HS-5 (cell line): ENCODE results near the gene MZT2A.
A peak's percentile ranks its signal among the peaks of the same experiment; 100 is the strongest.
"Not testable (repeated sequence)": the region's sequence is repeated elsewhere in the genome, so short reads cannot be mapped to it uniquely, and the experiment has no call there.

ENCODE experiments used
- DNase-seq: peaks from one replicate; pipeline ENCODE4 v3.0.0-alpha.2; 2012; ENCODE audit warnings: low read depth

Gene MZT2A, protein sequence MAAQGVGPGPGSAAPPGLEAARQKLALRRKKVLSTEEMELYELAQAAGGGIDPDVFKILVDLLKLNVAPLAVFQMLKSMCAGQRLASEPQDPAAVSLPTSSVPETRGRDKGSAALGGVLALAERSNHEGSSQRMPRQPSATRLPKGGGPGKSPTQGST

DNA sequence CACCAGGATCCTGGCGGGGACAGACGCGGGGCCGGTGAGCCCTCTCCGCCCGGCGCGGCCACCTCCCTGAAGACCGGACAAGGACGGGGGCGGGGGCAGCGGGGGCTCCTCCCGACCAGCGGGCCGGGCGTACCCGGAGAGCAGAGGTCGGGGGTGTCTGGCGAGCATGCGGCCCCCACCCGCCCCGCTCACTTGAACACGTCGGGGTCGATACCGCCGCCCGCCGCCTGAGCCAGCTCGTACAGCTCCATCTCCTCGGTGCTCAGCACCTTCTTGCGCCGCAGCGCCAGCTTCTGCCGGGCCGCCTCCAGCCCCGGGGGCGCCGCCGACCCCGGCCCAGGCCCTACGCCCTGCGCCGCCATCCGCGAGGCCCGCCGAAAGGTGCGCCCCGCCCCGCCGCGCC, at the start of gene MZT2A:
Gene MZT2A (minus strand): TSS at position 383 of the 403 bp plus-strand sequence. CDS start 21 bp downstream, at position 362.
- DNase-seq: not testable (repeated sequence)

DNA sequence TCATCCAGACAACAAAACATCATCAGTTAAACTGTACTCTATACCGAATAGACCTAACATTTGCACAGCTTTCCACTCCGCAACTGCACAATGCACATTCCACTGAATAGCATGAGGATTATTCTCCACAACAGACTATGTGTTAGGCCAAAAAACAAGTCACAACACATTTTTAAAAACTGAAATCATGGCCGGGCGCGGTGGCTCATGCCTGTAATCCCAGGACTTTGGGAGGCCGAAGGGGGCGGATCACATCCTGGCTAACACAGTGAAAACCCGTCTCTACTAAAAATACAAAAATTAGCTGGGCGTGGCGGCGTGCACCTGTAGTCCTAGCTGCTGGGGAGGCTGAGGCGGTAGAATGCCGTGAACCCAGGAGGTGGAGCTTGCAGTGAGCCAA, 46.7 kb upstream of the MZT2A start:
- not testable (repeated sequence) for DNase-seq

DNA sequence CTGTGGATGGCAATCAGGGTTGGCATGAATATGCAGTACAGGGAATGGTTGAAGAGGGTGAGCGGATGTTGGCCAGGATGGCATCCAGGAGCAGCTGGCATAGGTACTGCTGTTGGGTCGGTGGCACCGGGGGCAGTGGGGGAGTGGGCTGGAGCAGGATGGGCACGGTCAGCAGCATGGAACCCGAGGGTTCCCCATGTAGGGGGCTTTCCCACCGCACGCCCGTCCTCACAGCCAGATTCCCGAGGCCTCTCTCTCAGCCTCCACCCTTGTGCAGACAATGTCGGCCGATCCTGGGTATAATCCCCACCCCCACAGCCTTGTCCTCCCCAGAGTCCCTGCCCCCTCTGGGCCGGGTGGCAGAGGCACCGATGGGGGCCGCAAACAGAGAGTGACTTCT, 44.6 kb upstream of the MZT2A start:
- not testable (repeated sequence) for DNase-seq

DNA sequence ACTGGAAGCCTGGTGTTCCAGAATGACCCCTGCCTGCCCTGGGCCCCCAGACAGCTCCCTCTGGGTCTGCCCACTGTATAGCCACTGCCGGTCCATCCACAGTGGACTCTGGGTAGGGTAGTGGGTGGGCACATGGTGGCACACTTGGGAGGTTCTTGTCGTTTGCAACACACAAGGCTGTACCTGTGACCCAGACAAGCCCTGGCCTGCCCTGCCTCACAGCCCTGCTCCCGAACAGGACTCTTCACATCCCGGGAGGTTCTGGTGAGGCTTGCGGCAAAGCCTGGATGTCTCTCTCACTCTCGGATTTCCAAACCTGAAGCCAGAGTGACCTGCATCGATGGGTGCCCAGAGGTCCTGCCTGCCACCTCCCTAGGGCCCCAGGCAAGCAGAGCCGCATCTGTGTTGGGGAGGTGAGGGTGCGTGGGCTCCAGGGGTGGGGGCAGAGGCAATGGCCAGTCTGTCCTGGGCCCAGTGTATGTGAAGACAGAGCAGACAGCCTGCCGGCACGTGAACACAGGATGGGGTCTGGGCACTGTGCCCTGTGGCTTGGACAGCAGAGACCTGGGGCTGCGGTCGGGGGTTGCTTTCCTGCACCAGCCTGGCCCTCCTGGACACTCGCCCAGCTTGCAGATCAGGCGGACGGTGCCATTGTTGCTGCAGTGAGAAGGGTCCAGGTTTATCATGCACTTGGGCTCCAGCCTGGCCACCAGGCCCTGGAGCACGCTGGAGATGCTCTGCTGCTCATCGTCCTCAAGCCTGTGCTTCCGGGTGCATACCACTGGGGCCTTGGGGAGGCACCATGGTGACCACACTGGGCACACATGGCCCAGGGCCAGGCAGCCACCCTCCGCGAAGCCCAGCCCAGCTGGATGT, 44.0 kb upstream of the MZT2A start:
- not testable (repeated sequence) for DNase-seq

DNA sequence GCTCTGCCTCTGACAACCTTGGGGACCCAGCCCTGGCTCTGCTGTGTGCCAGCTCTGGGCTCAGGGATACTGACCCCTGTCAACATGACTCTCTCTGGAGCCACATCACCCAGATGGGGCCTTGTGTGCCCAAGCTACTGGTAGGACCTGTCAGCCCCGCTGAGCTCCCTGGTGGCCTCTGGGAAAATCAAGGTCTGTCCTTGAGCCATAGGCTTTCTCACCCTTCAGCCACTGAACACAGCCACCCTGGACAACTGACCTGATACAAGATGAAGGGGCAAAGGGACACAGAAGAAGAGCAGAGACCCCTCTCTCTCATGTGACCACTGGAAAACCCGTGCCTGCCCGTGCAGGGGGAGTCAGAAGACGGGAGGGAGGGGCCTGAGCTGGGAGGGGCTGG, 43.3 kb upstream of the MZT2A start:
- DNase-seq: no peak

DNA sequence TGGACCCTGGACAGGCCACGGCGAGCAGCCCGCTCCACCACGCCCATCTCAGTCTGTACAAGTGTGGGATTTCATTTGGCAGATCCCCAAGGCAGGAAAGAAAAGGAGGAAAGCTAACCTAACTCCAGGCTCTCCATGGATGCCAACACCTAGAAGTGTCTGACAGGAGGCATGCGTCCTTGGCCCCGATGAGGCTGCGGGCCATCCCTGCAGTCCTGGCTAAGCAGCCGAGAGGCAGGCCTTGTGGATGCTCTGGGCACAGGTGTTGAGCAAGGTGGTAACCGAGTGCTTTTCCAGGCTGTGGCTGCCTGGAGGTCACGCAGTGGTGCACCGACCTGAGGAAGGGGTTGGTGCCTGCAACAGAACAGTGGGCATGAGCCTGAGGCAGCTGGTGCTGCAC, 42.8 kb upstream of the MZT2A start:
- DNase-seq: not testable (repeated sequence)

DNA sequence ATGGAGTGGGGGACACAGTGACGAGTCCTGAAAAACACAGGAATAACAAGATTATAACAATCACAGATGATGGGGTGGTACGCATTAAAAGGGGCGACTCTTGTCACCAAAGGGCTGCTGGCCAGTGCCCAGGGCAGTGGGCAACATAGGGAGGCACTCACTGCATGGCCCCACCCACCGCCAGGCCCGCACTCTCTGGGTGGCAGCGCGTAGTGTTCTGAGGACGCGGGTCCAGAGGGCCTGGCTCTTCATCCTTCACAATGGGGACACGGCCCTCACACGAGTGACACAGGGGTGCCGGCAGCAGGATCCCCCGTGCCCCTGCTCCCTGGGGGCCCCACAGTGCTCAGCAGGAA, 42.1 kb upstream of the MZT2A start:
- DNase-seq: not testable (repeated sequence)

DNA sequence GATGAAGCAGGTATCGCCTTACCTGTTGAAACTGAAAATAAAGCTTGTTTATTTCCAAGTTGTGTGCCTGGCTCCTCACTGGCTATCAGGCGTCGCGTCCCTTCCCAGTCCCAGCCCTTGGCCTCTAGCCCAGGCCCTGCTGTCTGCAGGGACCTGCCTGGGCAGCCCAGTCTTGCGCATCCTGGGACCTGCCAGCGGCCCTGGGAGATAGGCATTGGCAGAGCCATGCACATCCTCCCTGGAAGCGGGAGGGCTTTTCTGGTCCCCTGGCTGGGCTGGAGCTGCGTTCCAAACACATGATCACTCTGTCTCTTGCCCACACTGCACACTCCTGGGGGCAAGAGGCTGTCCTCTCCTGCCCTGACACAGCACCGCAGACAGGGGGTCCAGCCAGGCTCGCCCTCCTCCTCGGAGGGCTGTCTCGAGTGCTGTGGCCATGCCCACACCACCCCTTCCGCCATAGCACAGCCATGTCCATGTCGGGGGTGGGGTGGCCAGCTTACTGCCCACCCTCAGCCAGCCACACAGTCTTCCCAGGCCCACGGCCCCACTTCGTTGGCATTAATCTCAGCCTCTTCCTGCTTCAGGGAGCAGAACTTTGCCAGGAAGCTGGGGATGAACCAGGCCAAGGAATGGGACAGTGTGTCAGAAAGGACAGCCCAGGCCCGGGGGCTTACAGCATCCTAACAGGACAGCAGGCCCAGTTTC, 41.6 kb upstream of the MZT2A start:
- not testable (repeated sequence) for DNase-seq

DNA sequence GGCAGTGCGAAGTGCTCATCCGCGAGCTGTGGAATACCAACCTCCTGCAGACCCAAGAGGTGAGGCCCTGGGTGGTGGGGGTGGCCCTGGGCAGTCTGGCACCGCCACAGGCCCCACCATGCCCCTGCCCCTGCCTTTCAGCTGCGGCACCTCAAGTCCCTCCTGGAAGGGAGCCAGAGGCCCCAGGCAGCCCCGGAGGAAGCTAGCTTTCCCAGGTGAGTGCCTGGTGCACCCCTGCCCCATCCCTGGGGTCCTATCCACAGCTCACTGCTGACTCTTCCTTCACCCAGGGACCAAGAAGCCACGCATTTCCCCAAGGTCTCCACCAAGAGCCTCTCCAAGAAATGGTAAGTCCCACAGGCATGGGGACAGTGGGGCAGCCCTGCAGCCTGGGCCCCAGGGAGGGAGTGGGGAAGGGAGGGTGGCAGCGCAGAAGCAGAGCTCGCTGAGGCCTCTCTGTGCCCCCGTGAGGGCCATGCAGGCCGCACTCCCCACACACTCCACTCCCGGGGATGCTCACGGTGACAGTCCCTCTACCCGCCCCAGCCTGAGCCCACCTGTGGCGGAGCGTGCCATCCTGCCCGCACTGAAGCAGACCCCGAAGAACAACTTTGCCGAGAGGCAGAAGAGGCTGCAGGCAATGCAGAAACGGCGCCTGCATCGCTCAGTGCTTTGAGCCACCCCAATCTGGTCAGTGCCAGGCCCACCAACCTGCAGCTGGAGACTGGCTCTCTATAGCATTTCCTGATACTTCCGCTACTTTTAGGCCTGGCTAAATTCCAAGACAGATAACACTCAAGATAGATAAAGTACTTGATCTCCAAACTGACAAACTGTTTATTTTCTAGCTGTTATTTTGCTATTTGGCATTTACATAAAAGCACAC, 40.8 kb upstream of the MZT2A start:
- DNase-seq: not testable (repeated sequence)

DNA sequence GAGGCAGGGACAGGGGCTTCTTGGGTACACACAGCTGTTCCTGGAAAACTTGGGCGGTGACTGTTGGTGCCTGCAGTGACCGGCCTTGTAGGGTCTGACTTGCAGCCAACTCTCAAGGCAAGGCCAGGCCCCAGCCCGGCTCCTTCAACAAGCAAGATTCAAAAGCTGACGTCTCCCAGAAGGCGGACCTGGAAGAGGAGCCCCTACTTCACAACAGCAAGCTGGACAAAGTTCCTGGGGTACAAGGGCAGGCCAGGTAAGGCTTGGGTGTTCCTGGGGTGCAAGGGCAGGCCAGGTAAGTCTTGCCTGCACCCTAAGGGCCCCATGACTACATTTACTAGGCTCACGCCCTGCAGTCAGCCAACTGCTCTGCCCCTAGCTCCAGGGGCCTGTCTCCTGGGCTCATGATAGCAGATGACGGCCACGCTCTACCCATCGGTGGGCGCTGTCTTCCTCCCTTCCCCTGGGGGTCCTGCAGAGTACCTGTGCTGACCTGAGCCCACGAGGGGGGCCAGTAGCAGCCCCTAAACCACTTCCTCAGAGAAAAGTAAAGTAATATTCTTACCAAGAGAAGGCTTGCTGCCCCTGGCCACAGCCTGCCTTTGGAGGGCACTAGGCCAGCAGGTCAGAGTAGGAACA, 39.5 kb upstream of the MZT2A start:
- DNase-seq: not testable (repeated sequence)

DNA sequence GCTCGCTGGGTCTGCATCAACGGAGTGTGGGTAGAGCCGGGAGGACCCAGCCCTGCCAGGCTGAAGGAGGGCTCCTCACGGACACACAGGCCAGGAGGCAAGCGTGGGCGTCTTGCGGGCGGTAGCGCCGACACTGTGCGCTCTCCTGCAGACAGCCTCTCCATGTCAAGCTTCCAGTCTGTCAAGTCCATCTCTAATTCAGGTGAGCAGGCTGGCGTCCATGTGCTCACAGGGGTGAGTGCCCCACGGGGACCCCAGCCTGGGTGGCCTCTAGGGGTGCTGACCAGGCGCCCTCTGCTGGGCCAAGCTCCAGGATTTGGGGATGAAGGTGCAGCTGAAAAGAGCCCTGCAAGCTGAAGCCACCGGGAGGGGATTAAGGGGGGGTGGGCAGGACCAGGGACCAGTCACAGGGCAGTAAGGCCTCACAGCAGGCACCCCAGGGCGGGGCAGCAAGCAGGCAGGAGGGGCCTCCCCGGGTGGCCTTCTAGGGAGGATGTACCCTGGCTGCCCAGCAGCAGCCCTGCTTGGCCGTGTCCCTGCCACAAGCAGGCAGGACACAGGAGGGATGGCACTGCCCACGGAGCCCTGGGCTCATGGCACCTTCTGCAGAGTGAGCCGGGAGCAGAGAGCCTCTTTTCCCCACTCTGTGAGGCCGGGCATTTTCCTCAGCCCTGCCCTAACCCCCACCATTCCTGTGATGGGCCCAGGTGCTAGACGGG, 38.6 kb upstream of the MZT2A start:
- DNase-seq: not testable (repeated sequence)

DNA sequence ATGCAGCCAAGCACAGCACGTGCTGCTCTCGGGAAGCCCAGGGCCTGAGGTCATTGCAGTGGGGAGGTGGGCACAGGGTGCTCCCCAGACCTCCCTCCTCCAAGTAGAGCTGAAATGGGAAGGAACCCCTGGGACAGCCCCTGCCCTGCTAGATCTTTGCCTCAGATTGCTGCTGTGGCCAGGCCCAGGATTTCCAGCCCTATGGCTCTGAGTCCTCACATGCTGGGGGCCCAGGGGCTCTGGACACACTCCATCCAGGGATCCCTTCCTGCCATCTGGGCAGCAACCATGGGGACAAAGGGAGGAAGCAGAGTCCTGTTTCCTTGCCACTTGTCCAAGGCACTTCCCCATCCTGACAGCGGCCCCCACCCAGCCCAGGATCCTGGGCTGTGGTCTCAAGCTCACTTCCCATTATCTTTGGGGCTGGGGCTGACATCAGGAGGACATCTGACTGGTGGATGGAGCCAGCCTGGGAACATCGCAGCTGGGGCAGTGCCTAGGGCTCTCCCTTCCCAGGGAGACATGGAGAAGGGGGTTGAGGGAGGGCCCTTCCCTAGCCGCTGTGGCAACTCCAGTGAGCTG, 37.8 kb upstream of the MZT2A start:
- not testable (repeated sequence) for DNase-seq

DNA sequence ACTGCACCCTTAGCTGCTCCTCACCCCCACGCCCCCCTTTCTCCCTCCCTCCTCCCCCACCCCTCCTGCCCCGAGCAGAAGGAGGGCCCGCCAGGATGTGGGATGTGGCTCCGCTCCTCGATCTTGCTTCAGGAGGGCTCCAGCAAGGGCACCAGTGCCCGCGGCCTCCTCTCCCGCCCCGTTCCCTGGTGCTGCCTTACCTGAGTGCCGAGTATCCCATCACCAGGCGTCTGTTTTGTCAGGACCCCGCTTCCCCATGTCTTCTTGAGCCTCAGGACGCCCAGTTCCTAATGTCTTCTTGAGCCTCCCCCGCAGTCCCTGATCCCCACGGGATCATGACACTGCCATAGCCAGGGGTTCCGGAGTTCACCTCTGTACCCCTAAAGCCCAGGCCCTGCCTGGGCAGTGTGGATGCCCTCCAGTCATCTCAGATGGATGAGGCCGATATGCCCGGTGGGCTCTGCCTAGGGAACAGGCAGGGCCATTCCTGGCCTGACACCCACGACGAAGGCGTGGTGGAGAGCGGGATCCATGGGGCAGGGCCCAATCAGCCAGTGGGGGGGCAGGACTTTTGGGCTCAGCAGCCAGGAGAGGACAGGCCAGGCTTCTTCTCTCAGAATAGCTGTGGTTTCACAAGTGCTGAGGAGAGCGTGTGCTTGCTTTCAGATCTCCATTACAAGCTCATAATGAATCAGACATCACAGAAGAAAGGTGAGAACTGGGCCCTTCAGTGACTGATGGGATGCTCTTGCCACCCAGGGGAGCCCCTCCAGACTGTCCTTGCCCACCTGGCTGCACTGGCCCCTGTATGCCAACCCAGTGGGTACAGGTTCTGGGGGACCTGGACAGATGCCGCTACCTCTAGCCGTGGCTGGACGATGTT, 37.0 kb upstream of the MZT2A start:
- DNase-seq: not testable (repeated sequence)

DNA sequence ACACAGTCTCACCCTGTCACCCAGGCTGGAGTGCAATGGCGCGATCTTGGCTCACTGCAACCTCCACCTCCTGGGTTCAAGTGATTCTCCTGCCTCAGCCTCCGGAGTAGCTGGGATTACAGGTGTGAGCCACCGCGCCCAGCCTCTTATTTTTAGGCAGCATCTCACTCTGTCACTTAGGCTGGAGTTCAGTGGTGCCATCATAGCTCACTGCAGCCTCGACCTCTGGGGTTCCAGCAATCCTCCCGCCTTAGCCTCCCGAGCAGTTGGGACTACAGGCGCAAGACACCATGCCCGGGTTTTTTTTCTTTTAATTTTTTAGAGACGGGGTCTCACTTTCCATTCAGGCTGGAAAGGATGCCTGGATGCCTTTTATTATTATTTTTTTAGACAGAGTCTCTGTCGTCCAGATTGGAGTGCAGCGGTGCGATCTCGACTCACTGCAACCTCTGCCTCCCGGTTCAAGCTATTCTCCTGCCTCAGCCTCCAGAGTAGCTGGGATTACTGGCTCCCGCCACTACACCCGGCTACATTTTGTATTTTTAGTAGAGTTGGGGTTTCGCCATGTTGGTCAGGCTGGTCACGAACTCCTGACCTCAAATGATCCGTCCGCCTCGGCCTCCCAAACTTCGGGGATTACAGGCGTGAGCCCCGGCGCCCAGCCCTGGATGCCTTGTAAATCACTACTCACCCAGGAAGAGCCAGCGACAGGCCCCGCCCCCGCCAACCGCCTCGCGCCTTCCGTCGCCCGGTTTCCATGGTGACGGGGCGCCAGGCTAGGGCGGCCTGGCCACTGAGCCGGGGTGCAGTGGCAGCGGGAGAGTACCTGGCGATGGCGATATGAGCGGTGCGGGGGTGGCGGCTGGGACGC, 35.2 kb upstream of the MZT2A start, which contains the start of gene CCDC74A:
Gene CCDC74A (plus strand): TSS at position 758 of the 871 bp plus-strand sequence. CDS start 83 bp downstream, at position 841.
- DNase-seq: peak; percentile 10

DNA sequence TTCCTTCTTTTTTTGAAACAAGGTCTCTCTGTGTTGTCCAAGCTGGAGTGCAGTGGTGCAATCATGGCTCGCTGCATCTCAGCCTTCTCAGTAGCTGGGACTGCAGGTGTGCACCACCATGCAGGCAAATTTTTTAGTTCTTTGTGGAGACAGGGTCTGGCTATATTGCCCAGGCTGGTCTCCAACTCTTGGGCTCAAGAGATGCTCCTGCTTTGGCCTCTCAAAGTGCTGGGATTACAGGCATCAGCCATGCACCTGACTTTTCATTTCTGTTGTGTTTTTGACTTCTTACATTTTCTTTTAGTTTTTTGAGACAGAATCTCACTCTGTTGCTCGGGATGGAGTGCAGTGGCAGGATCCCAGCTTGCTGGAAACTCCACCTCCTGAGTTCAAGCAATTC, 33.1 kb upstream of the MZT2A start:
- DNase-seq: not testable (repeated sequence)

DNA sequence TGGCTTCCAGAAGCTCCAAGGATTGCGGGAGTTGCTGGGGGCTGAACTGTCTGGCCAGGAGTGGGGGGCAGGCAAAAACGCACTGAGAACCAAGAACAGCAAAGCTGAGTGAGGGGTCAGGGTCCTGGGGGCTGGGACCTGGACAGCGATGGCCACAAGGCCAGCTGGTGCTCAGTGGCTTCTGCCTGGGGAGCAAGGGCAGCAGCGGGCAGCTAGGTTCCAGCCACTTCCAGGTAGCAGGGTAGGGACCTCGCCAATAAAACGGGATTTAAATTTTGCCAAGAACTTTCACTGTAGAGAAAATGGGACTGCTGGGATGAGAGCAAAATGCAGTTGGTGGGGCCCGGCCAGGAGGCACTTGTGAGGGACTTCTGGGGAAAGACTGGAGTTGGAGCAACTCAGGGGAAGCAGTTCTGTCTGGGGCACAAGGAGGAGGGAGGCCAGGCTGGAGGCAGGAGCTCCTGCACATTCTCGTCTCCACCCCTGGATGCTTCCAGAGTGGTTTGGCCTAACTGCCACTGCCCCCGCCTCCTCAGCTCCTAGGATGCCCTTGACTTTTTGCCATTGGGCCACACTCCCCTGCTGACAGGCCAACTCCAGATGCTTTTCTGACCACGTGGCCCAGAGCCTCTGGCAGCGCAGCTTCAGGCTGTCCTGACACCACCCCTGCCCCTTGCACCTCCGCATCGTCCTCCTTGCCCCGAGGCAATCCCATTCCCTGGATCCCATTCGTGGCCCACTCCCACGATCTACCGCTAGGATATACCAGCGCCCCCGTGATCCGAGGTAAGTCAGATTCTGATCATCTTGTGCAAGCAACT, 30.0 kb upstream of the MZT2A start:
- DNase-seq: no peak

DNA sequence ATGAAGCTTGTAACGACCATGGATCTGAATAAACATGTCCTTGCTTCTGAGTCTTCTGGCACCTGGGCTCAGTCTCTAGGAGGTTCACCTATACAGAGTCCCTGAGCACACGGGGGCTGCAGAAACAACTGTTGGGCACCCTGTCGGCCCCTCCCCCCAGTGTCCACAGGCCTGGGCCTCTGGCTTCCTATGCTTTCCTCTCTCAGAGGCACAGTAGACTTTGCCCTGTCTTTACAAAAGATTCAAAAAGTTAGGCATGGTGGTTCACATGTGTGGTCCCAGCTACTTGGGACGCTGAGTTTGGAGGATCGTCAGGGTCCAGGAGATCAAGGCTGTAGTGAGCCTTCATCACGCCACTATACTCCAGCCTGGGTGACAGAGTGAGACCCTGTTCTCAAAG, 29.3 kb upstream of the MZT2A start:
- DNase-seq: not testable (repeated sequence)
